Peyer's patch (tissue), 4 donors: ENCODE measurements around the gene CEP55.

Experiments
- CTCF ChIP-seq, 6 experiments: fragments of 450-650 bp in 4 of 6; fragments of 200-600 bp in 2 of 6; sonication (generic) in 1 of 6; IDR thresholded peaks; one replicate each; pipeline ENCODE4 v1.5.1; 2017 to 2019; ENCODE audit warnings: antibody characterized with exemption in 6 of 6, mild to moderate bottlenecking in 3 of 6, moderate library complexity in 1 of 6
- POLR2A ChIP-seq, 2 donors: fragments of 450-650 bp; IDR thresholded peaks; one replicate each; pipeline ENCODE4 v1.5.1; 2017; ENCODE audit warnings: antibody characterized with exemption in 2 of 2, mild to moderate bottlenecking in 2 of 2, moderate library complexity in 2 of 2

- no peak for TF ChIP-seq CTCF (IDR thresholded peaks at IDR 0.05)
- TF ChIP-seq POLR2A (IDR thresholded peaks at IDR 0.05) = no peak
Observed at GRCh38 chr10:93463723-93464476, 32.5 kb upstream of the CEP55 start.
